Frontal cortex (tissue), 4 donors: ENCODE data around the gene OR8B2. TPM values are rescaled to one million over a fixed set of nuclear protein-coding genes. Genes with fewer than 3 reads are reported as not detected.
"Not testable (repeated sequence)": the region's sequence is repeated elsewhere in the genome, so short reads cannot be mapped to it uniquely, and the experiment has no call there.

Experiments used
- DNase-seq, 2 donors: peaks; one replicate each; pipeline ENCODE4 v3.0.0; 2012; ENCODE audit warnings: low spot score in 2 of 2
- FAIRE-seq: peaks from 2 replicates; lab custom pipeline; 2012; peaks lifted over from hg19 to GRCh38; lab: Jason Lieb, UNC
- total RNA-seq: library from RNA; depleted of rRNA; stranded (reverse); fragments of >200 nt; gene quantifications from one replicate; pipeline ENCODE4 v1.2.3, GENCODE V29; 2014
- donor health status: control.
- donor health status: control.
- donor health status: control.

Gene OR8B2, protein sequence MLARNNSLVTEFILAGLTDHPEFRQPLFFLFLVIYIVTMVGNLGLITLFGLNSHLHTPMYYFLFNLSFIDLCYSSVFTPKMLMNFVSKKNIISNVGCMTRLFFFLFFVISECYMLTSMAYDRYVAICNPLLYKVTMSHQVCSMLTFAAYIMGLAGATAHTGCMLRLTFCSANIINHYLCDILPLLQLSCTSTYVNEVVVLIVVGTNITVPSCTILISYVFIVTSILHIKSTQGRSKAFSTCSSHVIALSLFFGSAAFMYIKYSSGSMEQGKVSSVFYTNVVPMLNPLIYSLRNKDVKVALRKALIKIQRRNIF
- total RNA-seq = not detected

DNA sequence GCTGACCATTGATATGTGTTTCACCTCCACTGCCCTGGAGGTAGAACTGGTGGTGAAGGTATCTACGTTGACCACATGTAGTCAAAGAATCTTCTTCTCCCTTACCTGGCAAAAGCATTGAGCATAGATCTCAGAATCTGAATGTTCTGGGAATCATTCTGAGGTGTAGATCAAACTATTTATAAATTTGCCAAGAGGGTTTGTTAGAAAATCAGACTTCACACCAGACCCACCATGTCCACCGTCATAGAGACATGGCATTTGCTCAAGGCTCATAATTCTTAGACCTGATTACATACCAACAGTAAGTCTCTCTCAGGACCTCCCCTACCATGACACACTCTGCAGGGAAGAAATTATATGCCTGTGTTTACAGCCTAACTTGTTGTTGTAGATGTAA is at the start of gene OR8B2:
TSS of gene OR8B2 (minus strand) at position 101 of the 400 bp plus-strand sequence. CDS start 1,156 bp downstream, outside the sequence.
- no peak for FAIRE-seq

DNA sequence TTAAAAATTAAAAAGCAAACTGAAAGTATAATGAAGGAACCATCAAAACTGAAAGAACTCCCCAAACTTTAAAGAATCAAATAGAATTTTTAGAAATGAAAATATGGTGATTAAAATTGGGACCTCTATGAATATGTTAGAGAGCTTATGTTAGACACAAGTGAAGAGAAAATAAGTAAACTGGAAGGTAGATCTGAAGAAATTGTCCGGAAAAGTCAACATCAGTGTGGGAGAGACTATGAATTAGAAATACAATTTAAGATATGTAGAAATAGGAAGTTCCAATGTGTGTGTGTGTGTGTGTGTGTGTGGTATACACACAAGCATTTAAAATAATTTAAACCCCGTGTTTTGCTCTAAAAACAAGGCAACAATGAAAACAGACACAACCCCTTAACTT is 45.3 kb upstream of the OR8B2 start:
- FAIRE-seq = no peak
- DNase-seq = no peak

More for the DNA sequence above, at the start of gene OR8B2:
- no peak for DNase-seq

DNA sequence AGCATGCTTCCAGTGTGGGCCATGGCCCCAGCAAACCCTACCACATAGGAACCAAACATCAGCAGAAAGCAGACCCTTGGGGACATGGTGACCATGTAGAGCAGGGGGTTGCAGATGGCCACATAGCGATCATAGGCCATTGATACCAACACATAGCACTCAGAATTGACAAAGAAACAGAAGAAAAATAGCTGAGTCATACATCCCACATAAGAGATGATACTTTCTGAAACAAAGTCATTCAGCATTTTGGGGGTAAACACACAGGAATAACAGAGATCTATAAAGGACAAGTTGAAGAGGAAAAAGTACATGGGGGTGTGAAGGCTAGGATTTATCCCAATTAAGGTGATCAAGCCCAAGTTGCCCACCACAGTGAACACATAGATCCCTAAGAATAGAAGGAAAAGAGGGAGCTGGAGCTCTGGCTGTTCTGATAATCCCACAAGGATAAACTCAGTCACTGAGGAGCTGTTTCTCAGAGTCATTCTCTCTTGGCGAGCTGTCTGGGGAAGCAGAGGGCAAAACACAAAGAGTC is 40.2 kb upstream of the OR8B2 start, which contains the start of gene OR8B4:
TSS of gene OR8B4 (minus strand) at position 488 of the 538 bp plus-strand sequence. CDS start at position 488, 0 bp downstream.
- FAIRE-seq = no peak

DNA sequence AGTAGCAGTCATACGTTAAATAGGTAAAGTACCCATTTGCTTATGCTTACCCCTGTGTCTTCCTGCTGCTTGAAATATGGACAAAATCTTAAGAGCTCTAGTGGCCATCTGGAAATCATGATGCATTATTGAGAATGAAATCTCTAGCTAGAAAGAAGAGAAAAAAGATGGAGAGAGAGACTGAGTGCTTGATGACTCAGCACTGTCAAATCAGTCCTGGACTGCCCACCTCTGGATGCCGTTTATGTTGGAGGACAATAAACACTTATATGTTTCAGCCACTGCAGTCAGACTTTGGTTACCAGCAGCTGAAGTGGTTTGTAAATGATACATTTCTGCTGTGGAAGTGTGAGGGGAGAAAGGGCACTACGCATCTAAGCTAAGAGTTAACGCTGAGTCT is 36.7 kb upstream of the OR8B2 start:
- FAIRE-seq = no peak

More for the DNA sequence above, 40.2 kb upstream of the OR8B2 start, which contains the start of gene OR8B4:
- no peak for DNase-seq

DNA sequence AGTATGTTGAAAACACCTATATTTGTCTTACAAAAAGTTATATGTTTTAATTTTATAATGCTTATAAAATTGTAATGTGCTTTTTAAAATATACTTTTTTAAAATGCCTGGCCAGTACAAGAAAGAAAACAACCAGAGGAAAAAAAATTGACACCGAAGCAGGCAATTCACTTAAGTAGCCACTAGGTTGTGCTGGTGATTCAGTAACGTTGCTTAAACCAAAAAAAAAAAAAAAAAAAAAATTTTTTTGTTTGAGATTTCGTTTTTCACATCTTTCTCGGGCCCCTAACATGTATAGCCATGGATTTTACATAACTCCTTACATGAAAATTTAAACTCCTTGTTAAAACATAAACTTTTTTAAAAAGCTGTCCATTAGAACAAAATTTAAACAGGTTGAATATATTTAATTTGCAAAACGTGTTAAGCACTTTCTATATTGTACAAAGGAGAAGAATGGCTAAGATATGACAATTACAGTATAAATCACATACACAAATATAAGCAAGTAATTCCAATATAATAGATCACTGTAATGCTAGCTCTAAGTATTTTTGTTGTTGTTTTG is 31.1 kb upstream of the OR8B2 start:
- no peak for DNase-seq
- FAIRE-seq = peak; percentile 60

More for the DNA sequence above, 36.7 kb upstream of the OR8B2 start:
- no peak for DNase-seq

DNA sequence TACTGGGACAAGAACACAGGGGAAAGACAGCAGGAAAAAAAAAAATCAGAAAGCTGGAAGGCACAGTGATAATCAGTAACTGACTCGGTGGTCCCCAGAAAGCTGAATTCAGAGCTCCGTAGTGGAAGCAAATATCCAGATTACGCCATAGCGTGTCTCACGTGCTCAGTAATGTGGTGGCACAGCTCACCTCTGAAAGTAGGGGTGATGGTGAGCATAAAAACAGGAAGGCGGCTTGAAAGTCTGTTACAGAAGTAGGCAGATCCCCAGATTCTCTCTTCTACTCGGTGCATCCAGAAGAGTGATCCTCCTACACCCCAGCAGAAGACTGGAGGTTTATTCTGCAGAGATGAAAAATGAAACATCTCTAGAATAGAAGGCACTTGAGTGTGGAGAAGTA is 25.6 kb upstream of the OR8B2 start:
- FAIRE-seq = no peak

DNA sequence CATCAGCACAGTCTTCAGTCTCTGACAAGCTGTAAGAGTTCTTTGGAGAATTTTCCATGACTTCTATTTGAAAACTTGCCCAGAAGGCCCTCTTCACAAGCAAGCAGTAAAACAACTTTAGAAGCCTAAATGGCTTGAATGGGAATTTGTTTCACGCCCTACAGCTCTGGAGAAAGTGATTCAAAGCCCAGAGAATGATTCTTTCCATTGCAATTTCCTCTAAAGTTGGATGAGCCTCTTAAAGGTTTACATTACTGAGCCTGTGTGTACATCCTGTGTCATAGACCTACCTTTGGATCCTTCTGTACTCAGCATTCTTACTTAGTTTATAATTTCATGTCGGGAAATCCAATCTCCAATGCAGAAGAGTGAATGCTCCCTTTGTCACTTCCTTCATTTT is 21.3 kb upstream of the OR8B2 start:
- FAIRE-seq = no peak
- DNase-seq = no peak

More for the DNA sequence above, 25.6 kb upstream of the OR8B2 start:
- DNase-seq = no peak

DNA sequence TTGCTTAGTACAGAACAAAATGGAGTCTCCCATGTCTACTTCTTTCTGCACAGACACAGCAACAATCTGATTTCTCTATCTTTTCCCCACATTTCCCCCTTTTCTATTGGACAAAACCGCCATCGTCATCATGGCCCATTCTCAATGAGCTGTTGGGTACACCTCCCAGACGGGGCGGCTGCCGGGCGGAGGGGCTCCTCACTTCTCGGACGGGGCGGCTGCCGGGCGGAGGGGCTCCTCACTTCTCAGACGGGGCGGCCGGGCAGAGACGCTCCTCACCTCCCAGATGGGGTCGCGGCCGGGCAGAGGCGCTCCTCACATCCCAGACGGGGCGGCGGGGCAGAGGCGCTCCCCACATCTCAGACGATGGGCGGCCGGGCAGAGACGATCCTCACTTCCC is 18.9 kb upstream of the OR8B2 start:
- FAIRE-seq, DNase-seq: not testable (repeated sequence)

DNA sequence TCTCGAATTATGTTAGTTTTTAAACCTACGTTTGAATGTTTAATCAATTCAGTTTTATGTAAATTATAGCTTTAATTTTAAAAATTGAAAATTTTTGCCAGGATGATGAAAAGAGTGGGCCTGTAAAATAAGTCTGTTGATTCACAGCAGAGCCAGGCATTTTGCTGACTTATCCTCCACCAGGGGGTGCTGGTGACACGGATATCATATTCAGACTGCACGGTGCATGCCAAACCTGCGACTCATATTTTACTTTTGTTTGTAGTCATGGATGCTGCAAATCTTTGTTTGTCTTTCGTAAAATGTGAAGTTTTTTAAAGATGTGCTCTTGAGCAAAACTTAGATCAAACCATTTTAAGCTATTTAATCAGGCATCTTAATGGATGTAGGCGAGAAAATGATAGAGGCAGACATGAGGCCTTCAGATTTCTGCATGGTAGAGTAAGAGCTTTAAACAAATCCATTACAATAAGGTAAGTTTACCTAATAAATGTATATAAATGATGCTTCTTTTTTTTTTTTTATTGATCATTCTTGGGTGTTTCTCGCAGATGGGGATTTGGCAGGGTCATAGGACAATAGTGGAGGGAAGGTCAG is 18.1 kb upstream of the OR8B2 start:
- FAIRE-seq (no peak), DNase-seq (peak; percentile 19 to 39)

DNA sequence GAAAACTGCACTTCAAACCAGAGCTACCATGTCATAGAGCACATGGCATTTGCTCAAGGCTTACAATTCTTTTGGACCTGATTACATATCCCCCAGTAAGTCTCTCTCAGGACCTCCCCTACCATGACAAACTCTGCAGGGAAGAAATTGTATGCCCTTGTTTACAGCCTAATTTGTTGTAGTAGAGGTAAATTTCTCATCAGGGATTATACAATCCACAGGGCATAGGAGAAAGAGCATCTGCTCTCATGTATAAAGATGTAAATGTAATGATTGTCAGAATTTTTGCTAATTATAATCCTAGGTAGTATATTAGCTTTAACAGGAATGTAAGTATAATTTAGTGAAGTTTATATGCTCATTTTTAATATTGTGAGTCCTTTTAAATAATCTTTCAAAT is 14.6 kb upstream of the OR8B2 start, which contains the start of gene OR8B3:
TSS of gene OR8B3 (minus strand) at position 101 of the 400 bp plus-strand sequence. CDS start 1,673 bp downstream, outside the sequence.
- DNase-seq = no peak
- FAIRE-seq = no peak

DNA sequence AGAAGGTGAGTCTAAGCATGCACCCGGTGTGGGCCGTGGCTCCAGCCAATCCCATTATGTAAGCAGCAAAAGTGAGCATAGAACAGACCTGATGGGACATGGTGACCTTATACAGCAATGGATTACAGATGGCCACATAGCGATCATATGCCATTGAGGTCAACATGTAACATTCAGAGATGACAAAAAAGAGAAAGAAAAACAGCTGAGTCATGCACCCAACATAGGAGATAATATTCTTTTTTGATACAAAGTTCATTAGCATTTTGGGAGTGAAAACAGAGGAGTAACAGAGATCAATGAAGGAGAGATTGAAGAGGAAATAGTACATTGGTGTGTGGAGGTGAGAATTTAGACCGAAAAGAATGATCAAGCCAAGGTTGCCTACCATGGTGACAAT is 12.5 kb upstream of the OR8B2 start:
- not testable (repeated sequence) for DNase-seq, FAIRE-seq

DNA sequence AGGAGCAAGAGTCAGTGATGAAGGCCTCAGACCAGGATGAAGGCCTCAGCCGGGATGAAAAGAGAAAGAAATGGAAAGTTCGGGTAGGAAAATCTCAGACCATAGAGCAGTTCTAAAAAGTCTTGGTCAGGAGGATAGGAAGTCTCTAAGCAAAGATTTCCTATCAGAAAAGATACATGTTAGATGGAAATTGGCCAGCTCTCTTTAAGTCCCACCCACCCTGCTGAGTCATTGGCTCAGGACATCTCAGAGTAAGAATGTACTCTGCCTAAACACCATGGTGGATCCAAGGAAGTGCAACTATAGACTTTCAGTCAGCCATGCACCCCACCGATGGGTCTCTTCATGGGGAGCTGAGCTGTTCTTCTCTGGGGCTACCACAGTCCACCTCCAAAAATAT is 10.1 kb upstream of the OR8B2 start:
- no peak for FAIRE-seq
- DNase-seq = no peak

DNA sequence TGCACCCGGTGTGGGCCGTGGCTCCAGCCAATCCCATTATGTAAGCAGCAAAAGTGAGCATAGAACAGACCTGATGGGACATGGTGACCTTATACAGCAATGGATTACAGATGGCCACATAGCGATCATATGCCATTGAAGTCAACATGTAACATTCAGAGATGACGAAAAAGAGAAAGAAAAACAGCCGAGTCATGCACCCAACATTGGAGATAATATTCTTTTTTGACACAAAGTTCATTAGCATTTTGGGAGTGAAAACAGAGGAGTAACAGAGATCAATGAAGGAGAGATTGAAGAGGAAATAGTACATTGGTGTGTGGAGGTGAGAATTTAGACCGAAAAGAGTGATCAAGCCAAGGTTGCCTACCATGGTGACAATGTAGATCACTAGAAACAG is 1.4 kb downstream of the OR8B2 start:
- not testable (repeated sequence) for DNase-seq, FAIRE-seq

DNA sequence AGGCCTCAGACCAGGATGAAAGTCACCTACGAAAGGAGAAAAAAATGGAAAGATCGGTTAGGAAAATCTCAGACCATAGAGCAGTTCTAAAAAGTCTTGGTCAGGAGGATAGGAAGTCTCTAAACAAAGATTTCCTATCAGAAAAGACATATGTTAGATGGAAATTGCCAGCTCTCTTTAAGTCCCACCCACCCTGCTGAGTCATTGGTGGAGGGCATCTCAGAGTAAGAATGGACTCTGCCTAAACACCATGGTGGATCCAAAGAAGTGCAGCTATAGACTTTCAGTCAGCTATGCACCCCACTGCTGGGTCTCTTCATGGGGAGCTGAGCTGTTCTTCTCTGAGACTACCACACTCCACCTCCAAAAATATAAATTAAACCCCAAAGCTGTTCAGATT is 3.7 kb downstream of the OR8B2 start:
- FAIRE-seq = no peak
- DNase-seq = no peak

DNA sequence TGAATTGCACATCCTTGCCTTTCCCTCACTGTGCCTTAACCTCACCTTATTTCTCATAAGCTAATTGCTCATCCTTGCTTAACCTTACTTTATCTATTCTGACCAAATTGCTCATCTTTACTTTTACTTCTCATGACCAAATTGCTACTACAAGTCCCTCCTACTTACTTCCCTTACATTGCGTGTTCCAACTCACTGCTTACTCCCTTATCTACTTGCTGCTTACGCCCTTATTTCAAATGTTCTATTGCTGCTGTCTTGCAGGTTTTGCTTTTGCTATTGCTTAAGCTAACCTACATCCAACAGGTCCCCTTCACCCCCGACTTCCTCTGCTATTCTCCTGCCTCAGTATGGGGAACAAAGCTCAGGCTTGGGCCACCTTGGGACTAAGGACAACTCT is 8.0 kb downstream of the OR8B2 start:
- FAIRE-seq (no peak), DNase-seq (no peak)

DNA sequence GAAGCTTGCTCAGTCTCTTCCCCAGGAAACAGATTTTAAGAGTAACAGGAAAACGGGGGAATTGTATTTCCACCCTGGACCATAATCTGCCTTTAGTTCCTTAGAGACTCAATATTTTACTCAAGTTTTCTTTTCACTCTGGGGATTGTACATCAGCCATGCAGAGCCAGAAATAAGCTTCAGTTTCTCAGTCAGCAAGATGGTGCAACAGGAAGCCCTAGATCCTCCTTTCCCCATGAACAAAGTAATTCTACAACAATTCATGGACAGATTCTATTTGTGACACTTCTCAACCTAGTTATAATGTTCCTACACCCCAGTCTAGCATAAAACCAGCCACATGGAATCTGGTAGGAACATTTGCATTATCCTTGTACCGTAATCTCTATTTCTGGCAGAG is 24.7 kb downstream of the OR8B2 start:
- no peak for FAIRE-seq

DNA sequence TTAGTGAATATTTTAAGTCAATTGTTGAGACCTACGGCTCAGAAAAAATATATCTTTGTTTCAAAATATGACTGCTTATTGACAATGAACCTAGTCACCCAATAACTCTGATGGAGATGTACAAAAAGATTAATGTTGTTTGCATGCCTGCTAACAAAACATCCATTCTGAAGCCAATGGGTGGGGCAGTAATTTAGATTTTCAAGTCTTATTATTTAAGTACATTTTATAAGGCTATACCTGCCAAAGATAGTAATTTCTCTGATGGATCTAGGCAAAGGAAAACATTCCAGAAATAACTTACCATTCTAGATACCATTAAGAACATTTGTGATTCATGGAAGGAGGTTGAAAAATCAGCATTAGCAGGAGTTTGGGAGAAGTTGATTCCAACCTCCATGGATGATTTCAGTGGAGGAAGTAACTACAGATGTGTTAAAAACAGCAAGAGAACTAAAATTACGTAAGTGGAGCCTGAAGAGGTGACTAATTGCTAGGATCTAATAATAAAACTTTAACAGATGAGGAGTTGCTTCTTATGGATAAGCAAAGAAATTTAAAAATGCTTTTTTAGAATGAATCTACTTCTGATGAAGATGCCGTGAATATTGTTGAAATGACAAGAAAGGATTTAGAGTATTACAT is 37.9 kb downstream of the OR8B2 start:
- no peak for FAIRE-seq

More for the DNA sequence above, 24.7 kb downstream of the OR8B2 start:
- DNase-seq = no peak

DNA sequence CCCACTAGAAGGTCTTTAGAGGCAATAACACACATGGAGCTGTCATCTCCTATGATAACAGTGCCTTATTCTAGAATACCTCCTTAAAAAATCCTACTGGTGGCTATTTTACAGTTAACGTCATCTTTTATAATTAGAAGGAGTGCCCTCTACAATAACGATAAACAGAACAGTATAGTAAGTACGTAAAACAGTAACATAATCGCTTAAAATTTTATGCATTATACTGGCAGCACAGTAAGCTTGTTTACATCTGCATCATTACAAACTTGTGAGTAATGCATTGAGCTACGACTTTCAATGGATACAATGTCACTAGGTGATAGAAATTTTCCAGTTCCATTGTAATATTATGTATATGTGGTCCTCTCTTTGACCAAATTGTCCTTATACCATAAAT is 40.0 kb downstream of the OR8B2 start:
- FAIRE-seq (no peak), DNase-seq (no peak)

More for the DNA sequence above, 37.9 kb downstream of the OR8B2 start:
- DNase-seq = no peak

DNA sequence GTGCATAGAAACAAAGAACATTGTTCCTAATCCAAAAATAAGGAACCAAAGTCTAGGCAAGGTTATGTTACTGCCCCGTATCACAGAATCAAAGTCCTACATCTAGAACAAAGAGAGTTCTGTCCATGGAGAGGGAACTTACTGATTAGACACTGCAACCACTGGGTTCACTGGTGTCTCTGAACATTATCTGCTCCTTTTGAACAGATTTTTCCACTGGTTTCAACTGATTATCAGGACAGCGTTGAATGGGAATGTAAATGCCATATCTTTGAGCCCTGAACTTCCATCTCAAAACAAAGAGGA is 44.2 kb downstream of the OR8B2 start:
- FAIRE-seq (no peak), DNase-seq (no peak)
